T1000 (cell line): ENCODE data around the gene MOB3C.
"Not testable (repeated sequence)": the region's sequence is repeated elsewhere in the genome, so short reads cannot be mapped to it uniquely, and the experiment has no call there.

Source experiments
- DNase-seq: peaks from one replicate; lab custom pipeline; 2025; ENCODE audit warnings: mixed read lengths; lab: John Stamatoyannopoulos, UW

Gene MOB3C

DNA sequence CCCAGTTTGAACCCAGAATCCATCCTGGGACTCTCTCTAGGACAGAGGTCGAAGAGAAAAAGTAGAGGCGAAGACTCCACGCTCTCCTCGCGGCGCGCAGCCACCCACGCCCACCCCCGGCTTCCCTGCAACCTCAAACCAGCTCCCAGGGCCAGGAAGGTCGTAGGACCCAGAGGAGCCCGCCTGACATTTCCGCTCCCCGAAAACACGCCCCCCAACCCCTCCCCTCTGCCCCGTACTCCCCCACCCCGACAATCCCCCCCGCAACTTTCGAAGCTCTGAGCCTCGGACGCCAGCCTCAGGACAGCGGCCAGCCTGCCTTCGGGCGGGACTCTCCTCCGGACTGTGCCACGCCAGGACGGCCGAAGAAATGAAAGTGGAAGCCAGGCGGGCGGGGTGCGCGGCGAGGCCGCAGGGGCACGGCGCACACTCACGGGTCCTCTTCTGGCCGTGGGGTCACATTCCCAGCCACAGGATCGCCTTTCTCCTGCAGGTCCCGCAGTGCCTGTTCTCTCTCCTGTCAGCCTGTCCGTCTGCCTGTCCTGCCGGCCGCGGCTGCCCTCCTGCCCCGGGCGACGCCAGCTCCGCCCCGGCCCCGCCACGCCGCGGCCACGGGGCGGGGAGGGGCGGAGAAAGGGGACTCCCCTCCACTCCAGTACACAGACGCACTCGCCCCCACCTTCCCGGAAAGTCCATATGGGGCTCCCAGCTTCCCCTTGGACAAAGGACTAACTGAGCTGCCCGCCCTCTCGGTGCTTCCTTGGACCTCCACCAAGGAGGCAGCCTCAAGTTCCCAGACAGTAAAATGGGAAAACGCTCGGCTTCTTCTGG is at the start of gene MOB3C:
Gene MOB3C, minus strand, starts transcription at position 535 of the 831 bp plus-strand sequence. CDS start 3,490 bp downstream, outside the sequence.
- peak; percentile 55 for DNase-seq

DNA sequence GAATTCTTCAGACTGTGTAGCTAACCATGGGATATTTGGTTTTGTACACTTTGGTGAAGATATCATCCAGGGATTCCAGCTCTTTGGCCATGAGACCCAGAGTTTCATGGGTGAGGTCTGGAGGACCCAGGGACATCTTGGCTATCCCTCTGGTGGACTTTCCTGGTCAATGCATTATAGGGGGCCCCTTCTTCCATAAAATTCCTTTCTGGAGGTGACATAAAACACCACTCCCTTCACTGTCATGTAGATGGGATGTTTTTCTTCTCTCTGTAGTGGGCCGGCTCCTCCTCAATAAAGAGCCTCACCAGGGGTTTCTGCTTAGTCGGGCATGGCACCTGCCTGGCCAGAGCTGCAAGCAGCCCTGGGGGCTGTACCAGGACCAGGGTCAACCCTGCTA is 49.4 kb upstream of the MOB3C start:
- DNase-seq = no peak

DNA sequence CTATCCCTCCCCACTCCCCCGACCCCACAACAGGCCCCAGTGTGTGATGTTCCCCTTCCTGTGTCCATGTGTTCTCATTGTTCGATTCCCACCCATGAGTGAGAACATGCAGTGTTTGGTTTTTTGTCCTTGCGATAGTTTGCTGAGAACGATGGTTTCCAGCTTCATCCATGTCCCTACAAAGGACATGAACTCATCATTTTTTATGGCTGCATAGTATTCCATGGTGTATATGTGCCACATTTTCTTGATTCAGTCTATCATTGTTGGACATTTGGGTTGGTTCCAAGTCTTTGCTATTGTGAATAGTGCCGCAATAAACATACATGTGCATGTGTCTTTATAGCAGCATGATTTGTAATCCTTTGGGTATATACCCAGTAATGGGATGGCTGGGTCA is 46.3 kb upstream of the MOB3C start:
- DNase-seq = not testable (repeated sequence)

DNA sequence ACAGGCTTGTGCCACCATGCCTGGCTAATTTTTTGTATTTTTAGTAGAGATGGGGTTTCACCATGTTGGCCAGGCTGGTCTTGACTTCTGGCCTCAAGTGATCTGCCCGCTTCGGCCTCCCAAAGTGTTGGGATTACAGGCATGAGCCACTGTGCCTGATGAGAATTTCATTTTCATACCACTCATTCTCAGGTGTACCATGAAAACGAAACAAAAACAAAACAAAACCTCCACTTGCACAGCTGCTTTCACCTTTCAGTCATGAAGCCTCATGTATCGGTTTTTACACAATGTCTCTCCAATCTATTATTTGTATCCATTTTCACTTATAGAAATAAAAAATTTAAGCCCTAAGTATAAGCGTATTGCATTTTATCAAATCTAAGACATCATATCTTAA is 43.5 kb upstream of the MOB3C start:
- DNase-seq = not testable (repeated sequence)

DNA sequence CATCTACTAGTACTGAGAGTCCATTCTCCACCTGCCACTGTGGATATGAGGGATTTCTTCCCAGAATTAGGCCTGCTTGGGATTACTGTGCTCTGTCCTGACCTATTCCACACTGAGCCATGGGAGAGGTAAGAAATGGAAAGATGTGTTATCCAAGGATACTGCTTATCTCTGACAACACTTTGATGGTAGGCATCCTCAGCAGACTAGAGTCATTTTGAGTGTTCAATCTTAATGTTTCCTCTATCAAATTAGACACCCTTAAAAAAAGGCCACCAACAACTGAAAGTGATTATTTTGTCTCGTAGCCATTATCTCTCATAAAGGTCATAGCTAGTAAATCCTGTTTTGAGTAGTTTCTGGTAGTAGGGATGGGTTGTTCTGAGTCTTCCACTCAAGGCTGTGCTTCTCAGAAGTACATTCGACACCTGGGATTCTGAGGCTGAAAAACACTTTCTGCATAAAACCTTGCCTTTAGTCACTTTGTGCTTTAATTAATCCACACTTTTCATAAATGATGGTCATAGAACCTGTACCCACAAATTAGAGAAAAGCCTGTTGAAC is 42.8 kb upstream of the MOB3C start:
- no peak for DNase-seq

GRCh38 chr1:46657775-46658174 is 41.2 kb upstream of the MOB3C start:
- no peak for DNase-seq

DNA sequence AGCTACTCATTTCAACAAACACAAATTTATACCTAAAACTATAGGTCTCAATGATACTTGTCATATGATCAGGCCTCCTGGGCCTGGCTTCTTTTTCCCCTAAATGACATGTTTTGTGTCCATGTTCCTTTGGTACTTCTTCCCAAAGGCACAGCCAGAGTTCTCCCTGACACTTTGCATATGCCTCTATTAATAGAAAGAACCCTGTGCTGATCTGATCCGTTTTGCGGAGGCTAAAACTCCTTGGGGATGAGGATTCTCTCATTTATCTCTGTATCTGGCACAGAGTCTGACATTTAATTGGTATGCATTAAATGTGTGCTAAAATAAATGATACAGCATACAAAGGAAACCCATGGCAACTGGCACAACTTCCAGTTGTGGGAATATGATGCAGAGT is 40.0 kb upstream of the MOB3C start:
- no peak for DNase-seq

DNA sequence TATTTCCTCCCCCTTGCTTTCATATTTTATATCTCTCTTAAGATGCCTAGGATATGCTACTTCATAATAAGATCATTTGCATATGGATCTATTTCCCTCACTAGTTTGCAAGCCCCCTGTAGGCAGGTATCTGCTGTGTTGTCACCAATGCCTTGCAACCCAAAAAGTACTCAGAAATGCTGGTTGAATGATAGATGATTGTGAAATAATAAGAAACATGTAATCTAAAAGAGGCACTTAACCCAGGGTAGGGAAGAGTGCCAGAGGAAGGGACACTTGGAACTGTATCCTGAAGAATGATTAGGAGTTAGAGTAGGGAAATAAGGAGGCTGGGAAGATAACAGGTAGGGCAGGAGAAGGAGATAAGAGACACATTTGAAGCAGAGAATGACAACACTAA is 39.2 kb upstream of the MOB3C start:
- no peak for DNase-seq

DNA sequence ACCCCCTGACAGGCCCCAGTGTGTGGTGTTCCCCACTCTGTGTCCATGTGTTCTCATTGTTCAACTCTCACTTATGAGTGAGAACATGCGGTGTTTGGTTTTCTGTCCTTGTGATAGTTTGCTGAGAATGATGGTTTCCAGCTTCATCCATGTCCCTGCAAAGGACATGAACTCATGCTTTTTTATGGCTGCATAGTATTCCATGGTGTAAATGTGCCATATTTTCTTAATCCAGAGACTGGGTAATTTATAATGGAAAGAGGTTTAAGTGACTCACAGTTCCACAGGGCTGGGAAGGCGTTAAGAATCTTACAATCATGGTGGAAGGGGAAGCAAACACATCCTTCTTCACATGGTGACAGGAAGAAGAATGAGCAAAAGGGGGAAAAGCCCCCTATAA is 38.1 kb upstream of the MOB3C start:
- not testable (repeated sequence) for DNase-seq

- no peak for DNase-seq
These were observed 37.4 kb upstream of the MOB3C start for GRCh38 chr1:46654012-46654411.

- no peak for DNase-seq
These were observed 36.9 kb upstream of the MOB3C start for GRCh38 chr1:46653405-46653958.

DNA sequence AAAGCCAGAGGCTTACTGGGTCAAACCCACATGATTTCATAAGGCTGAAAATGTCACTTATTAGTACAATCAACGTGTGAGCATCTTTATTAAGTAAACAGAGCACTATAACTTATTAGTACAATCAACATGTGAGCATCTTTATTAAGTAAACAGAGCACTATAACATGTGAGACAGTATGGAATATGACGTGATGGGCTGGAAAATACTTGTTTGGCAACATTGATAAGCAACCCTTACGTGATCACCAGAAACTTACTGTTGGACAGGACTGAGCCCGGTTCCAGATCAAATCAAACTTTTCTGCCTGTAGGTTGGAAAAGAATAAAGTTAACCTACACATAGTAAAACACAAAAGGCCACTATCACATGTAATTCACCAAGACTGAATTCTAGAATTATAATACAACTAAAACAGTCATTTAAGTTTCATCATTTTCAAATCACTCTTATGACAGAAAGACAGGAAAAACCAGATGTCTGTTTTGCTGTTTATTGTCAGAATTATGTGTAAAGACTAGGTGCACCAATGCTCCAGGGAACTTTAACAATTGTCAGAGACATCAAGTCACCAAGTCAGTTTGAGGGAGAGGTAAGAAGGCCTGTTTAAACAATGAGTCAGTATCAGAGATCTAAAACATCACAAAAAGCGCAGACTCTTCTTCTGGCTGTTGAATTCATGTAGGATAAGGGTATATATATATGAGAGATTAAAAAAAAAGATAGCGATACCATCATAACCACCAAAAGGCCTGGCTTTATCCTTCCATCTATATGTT is 35.9 kb upstream of the MOB3C start:
- no peak for DNase-seq

- not testable (repeated sequence) for DNase-seq
These were observed 34.5 kb upstream of the MOB3C start for GRCh38 chr1:46651152-46651551.

DNA sequence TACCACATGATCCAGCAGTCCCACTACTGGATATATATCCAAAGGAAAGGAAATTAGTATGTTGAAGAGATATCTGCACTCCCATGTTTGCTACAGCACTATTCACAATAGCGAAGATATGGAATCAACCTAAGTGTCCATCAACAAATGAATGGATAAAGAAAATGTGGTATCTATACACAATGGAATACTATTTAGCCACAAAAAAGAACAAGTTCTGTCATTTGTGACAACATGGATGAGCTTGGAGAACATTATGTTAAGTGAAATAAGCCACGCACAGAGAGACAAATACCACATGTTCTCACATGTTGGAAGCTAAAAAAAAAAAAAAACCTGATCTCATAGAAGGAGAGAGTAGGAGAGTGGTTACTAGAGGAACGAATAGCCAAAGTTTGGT is 33.9 kb upstream of the MOB3C start:
- no peak for DNase-seq

DNA sequence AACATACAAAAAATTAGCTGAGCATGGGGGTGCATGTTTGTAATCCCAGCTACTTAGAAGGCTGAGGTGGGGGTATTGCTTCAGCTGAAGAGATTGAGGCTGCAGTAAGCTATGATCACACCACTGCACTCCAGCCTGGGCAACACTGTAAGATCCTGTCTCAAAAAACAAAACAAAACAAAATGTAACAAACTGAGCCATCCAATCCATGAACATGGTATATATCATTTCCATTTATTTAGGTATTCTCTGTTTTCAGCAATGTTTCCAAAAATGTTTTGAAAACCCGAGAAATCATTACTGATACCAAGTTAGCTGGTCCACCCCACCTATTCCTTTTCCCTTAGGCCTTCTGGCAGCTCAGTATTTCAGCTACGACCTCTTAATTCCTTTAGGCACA is 33.2 kb upstream of the MOB3C start:
- no peak for DNase-seq

GRCh38 chr1:46647611-46648010 is 31.0 kb upstream of the MOB3C start:
- DNase-seq = no peak

DNA sequence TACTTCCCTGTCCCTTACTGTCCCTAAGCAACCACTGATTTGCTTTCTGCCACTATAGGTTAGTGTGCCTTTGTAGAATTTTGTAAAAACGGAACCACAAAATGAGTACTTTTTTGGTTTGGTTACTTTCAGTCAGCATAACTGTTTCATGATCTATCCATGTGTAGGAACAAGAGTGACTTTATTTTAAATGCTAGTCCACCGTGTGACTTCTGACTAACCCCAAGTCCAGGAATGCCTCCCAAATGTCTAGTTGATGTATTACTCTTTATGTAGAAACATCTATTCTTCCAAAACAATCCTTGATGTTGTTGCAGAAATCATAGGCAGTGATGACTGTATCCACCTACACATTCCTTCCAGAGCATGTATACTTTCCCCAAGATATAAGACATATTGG is 30.2 kb upstream of the MOB3C start:
- DNase-seq = no peak

- no peak for DNase-seq
These were observed 29.7 kb upstream of the MOB3C start for GRCh38 chr1:46646331-46646730.

GRCh38 chr1:46645815-46646214 is 29.2 kb upstream of the MOB3C start:
- DNase-seq = no peak

DNA sequence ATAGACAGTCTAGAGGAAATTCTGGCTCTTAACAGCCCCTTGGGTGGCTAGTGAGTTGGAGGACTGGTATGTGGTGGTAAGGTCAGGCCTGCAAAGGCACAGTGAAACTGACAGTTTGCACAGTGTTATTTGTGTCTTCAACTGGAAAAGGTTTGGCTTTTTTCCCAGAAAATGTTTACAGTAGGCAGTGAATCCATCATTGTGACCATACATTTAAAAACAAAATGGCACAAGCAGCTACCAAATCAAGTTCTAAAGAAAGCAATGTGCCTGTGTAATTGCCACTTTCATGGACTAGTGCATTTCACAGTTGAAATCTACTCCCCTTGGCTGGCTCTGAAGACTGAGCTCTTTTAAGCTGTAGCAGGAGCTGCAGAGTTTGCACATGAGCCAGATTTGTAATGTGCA is 26.8 kb upstream of the MOB3C start:
- peak; percentile 16 for DNase-seq

GRCh38 chr1:46642115-46642680 is 25.6 kb upstream of the MOB3C start:
- DNase-seq = no peak

DNA sequence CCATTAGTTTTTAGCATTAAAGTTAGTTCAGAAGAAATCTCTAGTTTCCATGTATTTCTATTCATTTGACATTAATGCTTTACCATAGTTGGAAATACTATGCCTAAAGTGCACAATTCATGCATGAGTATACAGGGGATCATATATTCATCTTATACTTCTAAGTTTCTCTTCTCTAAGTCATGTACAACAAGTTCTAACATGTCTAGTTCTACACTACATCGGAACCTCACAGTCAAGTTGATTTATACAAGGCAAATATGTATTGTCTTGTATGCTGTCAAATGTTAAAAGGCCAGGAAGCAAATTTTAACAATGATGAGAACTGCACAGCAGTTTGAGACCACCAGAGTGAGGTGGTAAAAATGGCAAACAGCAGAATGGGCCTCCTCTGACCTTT is 22.9 kb upstream of the MOB3C start:
- no peak for DNase-seq
